Activated CD4-positive, alpha-beta T cell treated with anti-CD3 and anti-CD28 coated beads for 4 hours (primary cell): Measurements from ENCODE around the gene LHX8.
"Not testable (repeated sequence)": the region's sequence is repeated elsewhere in the genome, so short reads cannot be mapped to it uniquely, and the experiment has no call there.

ENCODE experiments used
- DNase-seq, 2 donors: peaks; one replicate each; pipeline ENCODE4 v3.0.0-alpha.2; 2020

Gene LHX8

GRCh38 chr1:75133750-75134646, at the start of gene LHX8:
Gene LHX8 (plus strand): TSS chr1:75134388. CDS start chr1:75136615, 2,227 bp downstream.
- DNase-seq: no peak

- DNase-seq: no peak
Observed at GRCh38 chr1:75085931-75086330, 48.3 kb upstream of the LHX8 start.

GRCh38 chr1:75087278-75087677, 46.9 kb upstream of the LHX8 start:
- no peak for DNase-seq

- no peak for DNase-seq
Observed at GRCh38 chr1:75092141-75092540, 42.0 kb upstream of the LHX8 start.

DNA sequence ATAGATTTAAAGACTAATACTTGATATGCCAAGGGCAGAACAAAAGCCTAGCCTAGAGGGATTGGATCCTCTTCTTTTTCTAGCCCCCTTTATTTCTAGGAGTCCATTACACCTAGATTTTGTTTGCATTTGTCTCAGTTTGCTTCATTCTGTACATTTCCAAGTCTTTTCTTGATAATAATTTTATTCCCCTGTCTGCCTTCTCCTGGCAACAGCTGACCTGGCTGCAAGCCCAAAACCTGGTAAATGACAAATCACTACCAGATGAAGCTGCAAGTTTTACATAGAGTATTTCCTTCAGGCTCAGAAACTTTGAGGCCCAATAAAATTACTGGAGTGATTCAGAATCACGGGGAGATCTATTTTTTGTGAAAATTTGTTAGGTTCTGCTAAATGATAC, 36.5 kb upstream of the LHX8 start:
- DNase-seq: no peak

DNA sequence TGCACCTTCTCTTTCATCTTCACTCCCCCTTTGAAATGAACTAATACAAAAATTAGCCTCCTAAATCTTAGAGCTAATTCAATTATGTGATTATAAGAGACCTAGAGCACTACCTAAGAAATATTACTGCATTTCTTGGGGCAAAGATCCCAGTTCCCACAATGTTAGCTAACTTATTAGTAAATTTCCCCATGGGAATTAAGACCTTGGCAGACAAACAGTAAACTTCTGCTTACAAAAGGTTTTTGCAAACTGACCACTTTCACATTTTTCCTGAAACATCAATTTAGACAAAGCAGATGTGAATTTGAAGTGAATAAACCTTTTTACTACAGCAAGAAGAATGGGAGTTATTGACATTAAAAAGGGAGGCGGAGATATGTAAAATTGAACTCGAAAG, 34.6 kb upstream of the LHX8 start:
- no peak for DNase-seq

- DNase-seq: no peak
Observed at GRCh38 chr1:75100481-75101092, 33.6 kb upstream of the LHX8 start.

DNA sequence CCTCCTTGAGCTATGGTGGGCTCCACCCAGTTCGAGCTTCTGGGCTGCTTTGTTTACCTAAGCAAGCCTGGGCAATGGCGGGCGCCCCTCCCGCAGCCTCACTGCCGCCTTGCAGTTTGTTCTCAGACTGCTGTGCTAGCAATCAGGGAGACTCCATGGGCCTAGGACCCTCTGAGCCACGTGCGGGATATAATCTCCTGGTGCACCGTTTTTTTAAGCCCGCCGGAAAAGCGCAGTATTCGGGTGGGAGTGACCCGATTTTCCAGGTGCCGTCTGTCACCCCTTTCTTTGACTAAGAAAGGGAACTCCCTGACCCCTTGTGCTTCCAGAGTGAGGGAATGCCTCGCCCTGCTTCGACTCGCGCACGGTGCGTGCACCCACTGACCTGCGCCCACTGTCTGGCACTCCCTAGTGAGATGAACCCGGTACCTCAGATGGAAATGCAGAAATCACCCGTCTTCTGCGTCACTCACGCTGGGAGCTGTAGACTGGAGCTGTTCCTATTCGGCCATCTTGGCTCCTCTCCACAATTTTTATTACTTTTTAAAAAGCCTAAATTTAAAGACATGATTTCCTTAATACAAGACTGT, 21.7 kb upstream of the LHX8 start:
- DNase-seq: not testable (repeated sequence)

DNA sequence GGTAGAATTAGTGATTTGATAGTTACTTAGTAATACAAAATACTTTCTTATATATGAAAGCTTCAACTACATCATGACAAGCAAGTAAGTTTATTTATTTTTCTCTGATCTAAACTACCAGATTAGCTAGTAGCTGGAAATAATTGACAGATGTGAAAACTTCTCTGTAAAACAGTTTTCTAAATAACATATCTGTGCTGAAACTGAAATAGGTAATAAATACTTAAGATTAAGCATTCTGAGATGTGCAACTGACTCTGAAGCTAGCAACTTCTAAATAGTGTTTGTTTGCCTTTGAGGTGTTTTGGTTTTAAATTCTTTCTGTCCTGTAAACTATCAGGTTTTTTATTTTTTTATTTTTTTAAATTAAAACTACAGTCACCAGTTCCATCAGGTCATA, 18.5 kb upstream of the LHX8 start:
- DNase-seq: no peak

DNA sequence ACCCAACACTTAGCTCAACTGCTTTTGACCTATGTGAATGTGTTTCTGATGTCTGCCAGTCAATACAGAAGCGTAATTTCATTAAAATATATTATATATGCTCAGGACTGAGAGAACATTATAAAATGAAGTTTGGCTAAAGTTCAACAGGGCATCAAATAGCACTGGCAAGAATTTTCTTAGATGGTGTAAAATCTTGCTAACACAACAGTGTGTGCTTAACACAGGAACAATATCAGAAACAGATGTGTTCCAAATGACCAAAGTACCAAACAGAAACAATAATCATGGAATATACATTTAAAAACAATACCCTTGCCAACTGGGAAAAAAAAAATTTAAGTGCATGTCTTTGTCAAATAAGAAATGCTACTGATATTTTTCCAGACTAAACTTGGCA, 10.4 kb upstream of the LHX8 start:
- no peak for DNase-seq

GRCh38 chr1:75124510-75124909, 9.7 kb upstream of the LHX8 start:
- DNase-seq: no peak

DNA sequence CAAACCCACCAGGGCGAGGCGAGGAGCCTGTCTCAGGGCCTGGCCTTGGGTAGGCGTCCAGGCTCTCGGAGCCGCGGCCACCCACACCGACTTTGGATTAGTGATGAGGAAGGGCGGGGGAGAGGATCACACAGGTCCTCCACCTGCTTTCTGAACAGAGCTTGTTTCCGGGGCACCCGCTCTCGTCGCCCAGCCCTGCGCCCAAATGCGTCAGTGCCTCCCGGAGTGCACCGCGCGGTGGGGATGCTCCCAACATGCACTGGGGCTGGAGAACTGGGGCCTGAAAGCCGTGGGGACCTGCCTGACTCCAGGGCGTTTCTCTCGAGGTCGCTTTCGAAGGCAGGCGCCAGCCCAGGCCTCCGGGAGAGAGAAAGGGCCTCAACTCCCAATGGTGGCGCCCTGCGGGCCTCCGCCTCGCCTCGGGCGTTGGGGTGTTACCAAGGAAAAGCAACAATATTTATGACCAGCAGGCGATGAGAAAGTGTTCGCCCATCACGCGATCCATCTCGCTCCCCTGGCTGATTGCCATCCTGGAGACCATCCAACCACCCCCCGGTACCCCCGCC, 8.9 kb upstream of the LHX8 start:
- no peak for DNase-seq

DNA sequence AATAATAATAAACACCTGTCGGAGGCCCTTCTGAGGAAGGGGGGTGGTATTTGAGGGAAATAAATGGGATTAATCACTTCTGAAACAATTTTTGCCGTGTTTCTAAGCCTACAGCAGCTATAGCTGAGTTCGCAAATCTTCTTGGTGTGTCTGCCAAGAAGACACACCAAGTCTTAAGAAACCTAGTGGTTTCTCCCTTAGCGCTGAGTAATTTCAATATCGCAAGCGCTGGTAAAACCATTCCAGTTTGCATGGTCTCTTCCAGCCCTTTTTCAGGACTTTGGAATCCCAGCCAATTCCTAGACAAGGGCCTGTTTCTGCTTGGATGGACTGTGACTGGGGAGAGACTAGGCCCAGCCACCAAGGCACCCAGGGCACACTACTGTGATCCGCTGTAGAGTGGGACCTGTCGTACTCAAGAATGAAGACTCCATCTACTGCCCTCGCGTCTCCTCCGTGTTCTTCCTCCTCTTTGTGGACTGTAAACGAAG, 7.5 kb upstream of the LHX8 start:
- DNase-seq: no peak

- DNase-seq: no peak
Observed at GRCh38 chr1:75127916-75128717, 6.1 kb upstream of the LHX8 start.

- no peak for DNase-seq
Observed at GRCh38 chr1:75129660-75129982, 4.6 kb upstream of the LHX8 start.

DNA sequence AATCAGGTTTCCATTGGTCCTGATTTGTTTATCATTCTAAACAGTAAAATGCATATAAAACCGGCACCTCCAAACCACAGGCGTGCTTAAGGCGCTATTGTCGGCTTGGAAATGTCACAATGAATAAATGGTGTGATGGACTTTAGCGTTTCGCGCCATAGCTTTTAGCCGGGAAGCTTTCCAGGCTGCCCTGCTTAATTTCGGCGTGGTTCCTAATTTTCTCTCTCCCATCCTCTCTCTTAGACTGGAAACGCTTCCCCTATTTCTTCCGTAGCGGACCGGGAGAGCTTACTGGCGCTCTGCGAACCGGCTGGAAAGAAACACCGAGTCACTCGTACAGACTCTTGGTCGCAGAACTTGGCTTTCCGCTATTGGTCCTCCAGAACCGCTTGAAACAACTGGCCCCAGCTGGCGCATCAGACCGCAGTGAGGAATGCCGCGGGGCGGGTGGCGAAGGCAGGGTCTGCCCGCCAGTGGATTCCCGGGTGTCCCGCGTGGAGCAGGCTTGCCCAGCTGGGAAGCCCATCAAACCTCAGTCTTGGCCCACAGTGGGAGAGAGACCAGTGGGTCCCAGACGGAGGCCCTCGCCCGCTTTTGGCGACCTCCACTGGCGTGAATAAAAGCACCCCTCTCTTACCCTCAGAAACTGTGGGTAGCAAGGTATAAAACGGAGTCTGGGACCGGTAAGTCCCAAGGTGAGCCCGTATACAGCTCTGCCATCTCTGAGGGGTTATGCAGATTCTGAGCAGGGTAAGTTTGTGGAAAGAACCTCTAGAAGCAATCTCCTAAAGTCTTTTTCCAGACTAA, 4.0 kb upstream of the LHX8 start:
- no peak for DNase-seq

- DNase-seq: no peak
Observed at GRCh38 chr1:75130865-75131564, 3.2 kb upstream of the LHX8 start.

- DNase-seq: no peak
Observed at GRCh38 chr1:75131565-75132241, 2.5 kb upstream of the LHX8 start.

GRCh38 chr1:75132242-75132811, 1.9 kb upstream of the LHX8 start:
- no peak for DNase-seq
